A673 (cell line): ENCODE results near the gene CER1. TPM values are rescaled to one million over a fixed set of nuclear protein-coding genes. Genes with fewer than 3 reads are reported as not detected.
A peak's percentile ranks its signal among the peaks of the same experiment; 100 is the strongest.

Source experiments
- BruUV-seq: library from RNA; stranded (reverse); fragments of 400-500 nt; replicated peaks from 2 replicates; lab custom pipeline; 2021; lab: Mats Ljungman, UMichigan
- CTCF ChIA-PET: fragments of 300-600 bp; sonication (Branson Sonifier 250); formaldehyde crosslinking; loops from one replicate; lab custom pipeline; 2022; ENCODE audit warnings: antibody characterized with exemption; lab: Charles Lee
- POLR2A ChIA-PET: fragments of 300-600 bp; sonication (Branson Sonifier 250); formaldehyde crosslinking; loops from one replicate; lab custom pipeline; 2022; ENCODE audit warnings: antibody characterized with exemption; ENCODE audit not compliant: low non-redundant PET; lab: Charles Lee
- DNase-seq: peaks from one replicate; pipeline ENCODE4 v3.0.0-alpha.2; 2015; ENCODE audit warnings: low spot score
- H3K27ac ChIP-seq: fragments of 200-600 bp; sonication (generic); 2 replicates; pipeline ENCODE4 v1.5.1; 2016; ENCODE audit warnings: mixed run types, low read depth, mild to moderate bottlenecking, mixed read lengths, antibody characterized with exemption, low read length; ENCODE audit not compliant: poor library complexity, severe bottlenecking
- H3K27me3 ChIP-seq: fragments of 200-600 bp; sonication (generic); replicated peaks from 2 replicates; pipeline ENCODE4 v1.6.1; 2017; ENCODE audit warnings: mixed run types, low read depth, mild to moderate bottlenecking, mixed read lengths, antibody characterized with exemption, low read length; ENCODE audit not compliant: insufficient read depth, poor library complexity
- H3K36me3 ChIP-seq: fragments of 200-600 bp; sonication (generic); 2 replicates; pipeline ENCODE4 v1.6.1; 2016; ENCODE audit warnings: mixed run types, mild to moderate bottlenecking, mixed read lengths, antibody characterized with exemption, low read length; ENCODE audit not compliant: insufficient read depth, poor library complexity, severe bottlenecking
- H3K4me1 ChIP-seq: fragments of 200-600 bp; sonication (generic); 2 replicates; pipeline ENCODE4 v1.6.1; 2017; ENCODE audit warnings: mixed run types, mild to moderate bottlenecking, mixed read lengths, antibody characterized with exemption, low read length; ENCODE audit not compliant: insufficient read depth, poor library complexity, severe bottlenecking
- H3K4me3 ChIP-seq: fragments of 200-600 bp; sonication (generic); 2 replicates; pipeline ENCODE4 v1.5.1; 2016; ENCODE audit warnings: low read depth, mixed run types, mild to moderate bottlenecking, mixed read lengths, low read length; ENCODE audit not compliant: poor library complexity, severe bottlenecking
- H3K9me3 ChIP-seq: fragments of 200-600 bp; sonication (generic); 2 replicates; pipeline ENCODE4 v1.6.1; 2016; ENCODE audit warnings: mixed run types, low read depth, mild to moderate bottlenecking, mixed read lengths, antibody characterized with exemption, low read length; ENCODE audit not compliant: poor library complexity, severe bottlenecking
- EZH2 ChIP-seq: fragments of 200-600 bp; sonication (generic); IDR thresholded peaks from 2 replicates; pipeline ENCODE4 v1.6.1; 2017; ENCODE audit warnings: borderline replicate concordance, low read depth, mild to moderate bottlenecking, mixed read lengths, antibody characterized with exemption, low read length; ENCODE audit not compliant: poor library complexity, severe bottlenecking
- intact Hi-C: fragments of 100-400 bp; cut with micrococcal nuclease; formaldehyde crosslinking; loops from one replicate; pipeline ENCODE4 v1.10.0; 2022; ENCODE audit not compliant: unreplicated experiment
- total RNA-seq: library from RNA; stranded (reverse); gene quantifications from 2 replicates; pipeline ENCODE4 v1.2.3, GENCODE V29; 2021
- TF ChIP-seq, protein P1 (sequence below): fragments of 300-800, 200-600 bp; sonication (generic); conservative IDR thresholded peaks from 2 replicates; pipeline ENCODE4 v1.5.1; 2017; ENCODE audit warnings: low read depth, mild to moderate bottlenecking, antibody characterized with exemption, low read length, moderate library complexity, mixed read lengths

The CER1 gene
- total RNA-seq, 1 experiment from 2014 or later: 28.8 TPM

DNA sequence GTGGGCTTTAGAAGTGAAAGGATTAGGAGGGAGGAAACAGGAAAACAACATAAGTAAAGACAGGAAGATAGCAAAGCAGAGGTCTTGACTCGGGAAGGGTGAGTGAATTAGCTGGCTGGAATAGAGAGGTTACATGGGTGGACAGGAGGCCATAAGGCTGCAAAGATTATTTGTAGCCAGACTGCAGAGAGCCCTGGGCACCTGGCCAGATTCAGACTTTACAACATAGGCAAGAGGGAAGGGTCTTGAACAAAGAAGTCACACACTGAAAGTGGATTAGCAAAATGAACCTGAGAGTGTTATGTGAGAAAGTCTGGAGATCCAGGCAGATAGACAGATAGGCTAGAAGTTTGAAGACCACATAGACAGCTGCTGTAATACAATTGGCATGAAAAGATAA is 29.7 kb upstream of the CER1 start:
- H3K27ac ChIP-seq: no peak overlapping the region
- peak; percentile 17 for DNase-seq

DNA sequence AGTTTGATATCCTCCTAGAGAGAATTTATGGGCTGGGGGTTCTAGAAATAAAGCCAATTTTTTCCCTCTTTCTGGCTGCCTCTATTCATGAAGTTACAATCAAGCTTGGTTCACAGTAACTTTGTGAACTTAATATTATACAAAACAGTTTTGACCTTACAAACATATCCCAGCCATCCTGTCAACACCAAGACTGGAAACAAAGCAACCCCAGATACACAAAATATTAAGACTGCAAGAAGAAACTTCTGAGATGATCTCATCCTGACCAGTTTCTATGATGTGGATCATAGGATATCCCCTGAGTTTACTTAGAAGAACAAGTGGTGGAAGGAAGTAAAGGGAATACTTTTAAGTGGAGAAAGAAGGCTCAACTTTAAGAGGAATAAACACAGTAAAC is 28.3 kb upstream of the CER1 start:
- peaks cover 19% of the 10 kb centered on the region for H3K4me1 ChIP-seq
- no peak overlapping the region for H3K27ac ChIP-seq
- TF ChIP-seq, protein P1, sequence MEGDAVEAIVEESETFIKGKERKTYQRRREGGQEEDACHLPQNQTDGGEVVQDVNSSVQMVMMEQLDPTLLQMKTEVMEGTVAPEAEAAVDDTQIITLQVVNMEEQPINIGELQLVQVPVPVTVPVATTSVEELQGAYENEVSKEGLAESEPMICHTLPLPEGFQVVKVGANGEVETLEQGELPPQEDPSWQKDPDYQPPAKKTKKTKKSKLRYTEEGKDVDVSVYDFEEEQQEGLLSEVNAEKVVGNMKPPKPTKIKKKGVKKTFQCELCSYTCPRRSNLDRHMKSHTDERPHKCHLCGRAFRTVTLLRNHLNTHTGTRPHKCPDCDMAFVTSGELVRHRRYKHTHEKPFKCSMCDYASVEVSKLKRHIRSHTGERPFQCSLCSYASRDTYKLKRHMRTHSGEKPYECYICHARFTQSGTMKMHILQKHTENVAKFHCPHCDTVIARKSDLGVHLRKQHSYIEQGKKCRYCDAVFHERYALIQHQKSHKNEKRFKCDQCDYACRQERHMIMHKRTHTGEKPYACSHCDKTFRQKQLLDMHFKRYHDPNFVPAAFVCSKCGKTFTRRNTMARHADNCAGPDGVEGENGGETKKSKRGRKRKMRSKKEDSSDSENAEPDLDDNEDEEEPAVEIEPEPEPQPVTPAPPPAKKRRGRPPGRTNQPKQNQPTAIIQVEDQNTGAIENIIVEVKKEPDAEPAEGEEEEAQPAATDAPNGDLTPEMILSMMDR: no peak
- TF ChIP-seq EZH2: no peak
- POLR2A ChIA-PET: no interaction called here
- no peak for DNase-seq
- intact Hi-C loops: no loop called here
- CTCF ChIA-PET: no interaction called here
- no TSS peak for BruUV-seq
- H3K4me3 ChIP-seq: no peak overlapping the region
- no peaks in the 10 kb centered on the region for H3K36me3 ChIP-seq
- no peaks in the 10 kb centered on the region for H3K27me3 ChIP-seq
- no peaks in the 10 kb centered on the region for H3K9me3 ChIP-seq

More for the DNA sequence above, 29.7 kb upstream of the CER1 start:
- Histone ChIP-seq H3K36me3 (no peaks in the 10 kb centered on the region), H3K27me3 (no peaks in the 10 kb centered on the region), H3K4me1 (peaks cover 19% of the 10 kb centered on the region), H3K4me3 (no peak overlapping the region), H3K9me3 (no peaks in the 10 kb centered on the region)
- POLR2A ChIA-PET: no interaction called here
- BruUV-seq: no TSS peak
- TF ChIP-seq, protein P1: no peak
- no peak for TF ChIP-seq EZH2
- CTCF ChIA-PET: no interaction called here
- intact Hi-C loops: no loop called here

DNA sequence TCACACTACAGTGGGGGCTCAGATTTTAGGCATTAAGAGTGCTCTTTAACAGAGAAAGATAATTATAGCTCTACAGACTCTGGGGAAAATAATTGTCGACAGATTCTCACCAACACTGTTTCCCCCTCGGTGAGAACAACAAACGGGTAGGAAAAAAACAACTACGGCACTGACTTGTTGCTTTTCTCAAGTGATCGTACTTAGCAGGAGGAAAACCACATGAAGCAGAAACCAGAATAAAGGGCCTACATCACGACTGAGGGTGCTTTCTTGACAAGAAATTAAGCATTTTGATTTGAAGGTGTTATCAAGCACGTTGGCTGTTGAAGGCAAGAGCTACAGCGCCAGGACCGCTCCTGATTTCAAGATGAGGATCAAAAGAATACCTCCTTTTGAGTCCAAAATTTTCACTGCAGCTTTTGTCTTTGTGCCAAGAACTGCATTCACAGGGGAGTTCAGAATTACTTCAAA is 27.2 kb upstream of the CER1 start:
- TF ChIP-seq EZH2: no peak
- TF ChIP-seq, protein P1: no peak
- BruUV-seq: no TSS peak
- Histone ChIP-seq H3K4me3 (no peak overlapping the region), H3K27me3 (no peaks in the 10 kb centered on the region), H3K27ac (no peak overlapping the region), H3K4me1 (peaks cover 19% of the 10 kb centered on the region), H3K36me3 (no peaks in the 10 kb centered on the region), H3K9me3 (no peaks in the 10 kb centered on the region)
- POLR2A ChIA-PET: no interaction called here
- CTCF ChIA-PET: no interaction called here
- intact Hi-C loops: no loop called here
- no peak for DNase-seq
